HG02943 (cell line): Measurements from ENCODE around the gene POLR1C.
"Not testable (repeated sequence)": the region's sequence is repeated elsewhere in the genome, so short reads cannot be mapped to it uniquely, and the experiment has no call there.

Source experiments
- ATAC-seq: cut with Tn5 transposase; IDR thresholded peaks from one replicate; pipeline ENCODE4 v1.9.1; 2021; ENCODE audit warnings: mild to moderate bottlenecking, low read depth, moderate library complexity; ENCODE audit not compliant: unreplicated experiment

POLR1C gene

GRCh38 chr6:43492673-43493072 is 24.2 kb upstream of the POLR1C start:
- ATAC-seq: no peak

GRCh38 chr6:43493230-43493629 is 23.7 kb upstream of the POLR1C start:
- no peak for ATAC-seq

- ATAC-seq: no peak
These were observed 23.1 kb upstream of the POLR1C start for GRCh38 chr6:43493833-43494232.

- ATAC-seq: no peak
These were observed 22.6 kb upstream of the POLR1C start for GRCh38 chr6:43494321-43494720.

GRCh38 chr6:43494766-43495165 is 22.1 kb upstream of the POLR1C start:
- no peak for ATAC-seq

GRCh38 chr6:43495409-43495941 is 21.4 kb upstream of the POLR1C start:
- no peak for ATAC-seq

GRCh38 chr6:43496370-43497128 is 20.3 kb upstream of the POLR1C start:
- no peak for ATAC-seq

GRCh38 chr6:43497129-43497396 is 19.8 kb upstream of the POLR1C start:
- no peak for ATAC-seq

GRCh38 chr6:43497689-43498088 is 19.2 kb upstream of the POLR1C start:
- no peak for ATAC-seq

GRCh38 chr6:43498291-43498690 is 18.6 kb upstream of the POLR1C start:
- ATAC-seq: not testable (repeated sequence)

GRCh38 chr6:43499028-43499815 is 17.7 kb upstream of the POLR1C start:
- no peak for ATAC-seq

- no peak for ATAC-seq
These were observed 16.0 kb upstream of the POLR1C start for GRCh38 chr6:43500921-43501320.

GRCh38 chr6:43502666-43503065 is 14.2 kb upstream of the POLR1C start:
- no peak for ATAC-seq

GRCh38 chr6:43503443-43503842 is 13.4 kb upstream of the POLR1C start:
- no peak for ATAC-seq

GRCh38 chr6:43504756-43505593 is 11.9 kb upstream of the POLR1C start:
- no peak for ATAC-seq

- ATAC-seq: no peak
These were observed 11.2 kb upstream of the POLR1C start for GRCh38 chr6:43505718-43506117.

- ATAC-seq: no peak
These were observed 10.7 kb upstream of the POLR1C start for GRCh38 chr6:43506171-43506570.

GRCh38 chr6:43506667-43507471 is 10.0 kb upstream of the POLR1C start:
- no peak for ATAC-seq

- no peak for ATAC-seq
These were observed 8.3 kb upstream of the POLR1C start for GRCh38 chr6:43508481-43509141.
